Activated CD8-positive, alpha-beta memory T cell treated with anti-CD3 and anti-CD28 coated beads, Interleukin-2, amount 10 ng/mL, durations not matched to agents 7 days and 5 days (primary cell): ENCODE data around the gene KCNIP4. TPM values are rescaled to one million over a fixed set of nuclear protein-coding genes. Genes with fewer than 3 reads are reported as not detected.

Experiments
- ATAC-seq: fragments of 150-1000 bp; cut with Tn5 transposase; one replicate; pipeline ENCODE4 v1.10.0; 2021; ENCODE audit warnings: moderate library complexity
- CTCF ChIA-PET: fragments of 350-600 bp; sonication (Branson Sonifier 250); formaldehyde crosslinking; loops from one replicate; lab custom pipeline; 2021; ENCODE audit warnings: antibody characterized with exemption; lab: Charles Lee
- DNase-seq: peaks from one replicate; pipeline ENCODE4 v3.0.0-alpha.2; 2020
- H3K27ac Mint-ChIP-seq: one replicate; pipeline ENCODE4 v1.8.0; 2021; ENCODE audit warnings: mild to moderate bottlenecking, mixed read lengths
- H3K27me3 Mint-ChIP-seq: one replicate; pipeline ENCODE4 v1.8.0; 2021; ENCODE audit warnings: mixed read lengths
- H3K36me3 Mint-ChIP-seq: one replicate; pipeline ENCODE4 v1.8.0; 2021; ENCODE audit warnings: mild to moderate bottlenecking, mixed read lengths
- H3K4me1 Mint-ChIP-seq: one replicate; pipeline ENCODE4 v1.8.0; 2021; ENCODE audit warnings: mixed read lengths
- H3K4me3 Mint-ChIP-seq: one replicate; pipeline ENCODE4 v1.8.0; 2021; ENCODE audit warnings: mild to moderate bottlenecking, moderate library complexity, mixed read lengths
- H3K9me3 Mint-ChIP-seq: one replicate; pipeline ENCODE4 v1.8.0; 2022; ENCODE audit warnings: low read depth, mixed read lengths
- total RNA-seq, 2 experiments: library from RNA; stranded (reverse); gene quantifications; one replicate each; pipeline ENCODE4 v1.2.3, GENCODE V29; 2021

The KCNIP4 gene
- total RNA-seq, 2 experiments from 2014 or later = not detected

GRCh38 chr4:21034728-21035127 is 913.8 kb downstream of the KCNIP4 start:
- no peaks in the 10 kb centered on the region for H3K36me3 Mint-ChIP-seq
- no peaks in the 10 kb centered on the region for H3K27me3 Mint-ChIP-seq
- no peak overlapping the region for H3K27ac Mint-ChIP-seq
- CTCF ChIA-PET = no interaction called here
- no peaks in the 10 kb centered on the region for H3K4me1 Mint-ChIP-seq
- H3K4me3 Mint-ChIP-seq = no peak overlapping the region
- H3K9me3 Mint-ChIP-seq = no peaks in the 10 kb centered on the region
- no peak for ATAC-seq
- no peak for DNase-seq

- Mint-ChIP-seq H3K9me3 (no peaks in the 10 kb centered on the region), H3K27me3 (no peaks in the 10 kb centered on the region), H3K4me3 (no peak overlapping the region), H3K27ac (no peak overlapping the region), H3K36me3 (no peaks in the 10 kb centered on the region), H3K4me1 (no peaks in the 10 kb centered on the region)
- ATAC-seq = no peak
- CTCF ChIA-PET = no interaction called here
- no peak for DNase-seq
Observed at GRCh38 chr4:21032089-21032645, 916.4 kb downstream of the KCNIP4 start.

GRCh38 chr4:21018817-21019216 is 929.8 kb downstream of the KCNIP4 start:
- no peak for DNase-seq
- Mint-ChIP-seq H3K27ac (no peak overlapping the region), H3K36me3 (no peaks in the 10 kb centered on the region), H3K27me3 (no peaks in the 10 kb centered on the region), H3K4me1 (no peaks in the 10 kb centered on the region), H3K9me3 (peaks cover 3% of the 10 kb centered on the region), H3K4me3 (no peak overlapping the region)
- CTCF ChIA-PET = no interaction called here
- no peak for ATAC-seq

GRCh38 chr4:21013501-21013900 is 935.1 kb downstream of the KCNIP4 start:
- Mint-ChIP-seq H3K27me3 (no peaks in the 10 kb centered on the region), H3K27ac (no peak overlapping the region), H3K4me3 (no peak overlapping the region), H3K4me1 (no peaks in the 10 kb centered on the region), H3K36me3 (no peaks in the 10 kb centered on the region), H3K9me3 (peaks cover 3% of the 10 kb centered on the region)
- DNase-seq = no peak
- CTCF ChIA-PET = no interaction called here
- no peak for ATAC-seq

GRCh38 chr4:21012851-21013331 is 935.7 kb downstream of the KCNIP4 start:
- no peaks in the 10 kb centered on the region for H3K4me1 Mint-ChIP-seq
- no peaks in the 10 kb centered on the region for H3K27me3 Mint-ChIP-seq
- ATAC-seq = no peak
- H3K9me3 Mint-ChIP-seq = peaks cover 3% of the 10 kb centered on the region
- H3K27ac Mint-ChIP-seq = no peak overlapping the region
- H3K36me3 Mint-ChIP-seq = no peaks in the 10 kb centered on the region
- H3K4me3 Mint-ChIP-seq = no peak overlapping the region
- DNase-seq = no peak
- CTCF ChIA-PET = no interaction called here

GRCh38 chr4:21011106-21011505 is 937.5 kb downstream of the KCNIP4 start:
- CTCF ChIA-PET = no interaction called here
- no peak for ATAC-seq
- Mint-ChIP-seq H3K27ac (no peak overlapping the region), H3K27me3 (no peaks in the 10 kb centered on the region), H3K4me1 (no peaks in the 10 kb centered on the region), H3K36me3 (no peaks in the 10 kb centered on the region), H3K9me3 (no peaks in the 10 kb centered on the region), H3K4me3 (no peak overlapping the region)
- DNase-seq = no peak

GRCh38 chr4:21009956-21010355 is 938.6 kb downstream of the KCNIP4 start:
- Mint-ChIP-seq H3K27me3 (no peaks in the 10 kb centered on the region), H3K4me3 (no peak overlapping the region), H3K9me3 (no peaks in the 10 kb centered on the region), H3K36me3 (no peaks in the 10 kb centered on the region), H3K27ac (no peak overlapping the region), H3K4me1 (no peaks in the 10 kb centered on the region)
- no peak for DNase-seq
- CTCF ChIA-PET = no interaction called here
- ATAC-seq = no peak

- Mint-ChIP-seq H3K27ac (no peak overlapping the region), H3K27me3 (no peaks in the 10 kb centered on the region), H3K4me1 (peaks cover 6% of the 10 kb centered on the region), H3K4me3 (no peak overlapping the region), H3K36me3 (peaks cover 1% of the 10 kb centered on the region), H3K9me3 (no peaks in the 10 kb centered on the region)
- ATAC-seq (no peak), DNase-seq (no peak)
- CTCF ChIA-PET = no interaction called here
Observed at GRCh38 chr4:21005647-21006046, 942.9 kb downstream of the KCNIP4 start.

GRCh38 chr4:21002976-21003375 is 945.6 kb downstream of the KCNIP4 start:
- CTCF ChIA-PET = no interaction called here
- no peak overlapping the region for H3K4me3 Mint-ChIP-seq
- no peak overlapping the region for H3K27ac Mint-ChIP-seq

GRCh38 chr4:21002286-21002685 is 946.3 kb downstream of the KCNIP4 start:
- Mint-ChIP-seq H3K4me1 (peaks cover 6% of the 10 kb centered on the region), H3K36me3 (peaks cover 2% of the 10 kb centered on the region), H3K27me3 (no peaks in the 10 kb centered on the region), H3K9me3 (peaks cover 3% of the 10 kb centered on the region), H3K4me3 (no peak overlapping the region), H3K27ac (no peak overlapping the region)
- CTCF ChIA-PET = no interaction called here
- no peak for DNase-seq
- no peak for ATAC-seq

More at GRCh38 chr4:21002976-21003375, 945.6 kb downstream of the KCNIP4 start:
- H3K4me1 Mint-ChIP-seq = peaks cover 6% of the 10 kb centered on the region
- H3K9me3 Mint-ChIP-seq = peaks cover 3% of the 10 kb centered on the region
- no peaks in the 10 kb centered on the region for H3K27me3 Mint-ChIP-seq
- no peak for ATAC-seq
- H3K36me3 Mint-ChIP-seq = peaks cover 2% of the 10 kb centered on the region
- no peak for DNase-seq

GRCh38 chr4:21001490-21001889 is 947.1 kb downstream of the KCNIP4 start:
- Mint-ChIP-seq H3K4me3 (no peak overlapping the region), H3K4me1 (peaks cover 6% of the 10 kb centered on the region), H3K9me3 (peaks cover 3% of the 10 kb centered on the region), H3K36me3 (peaks cover 2% of the 10 kb centered on the region), H3K27me3 (no peaks in the 10 kb centered on the region), H3K27ac (no peak overlapping the region)
- ATAC-seq (no peak), DNase-seq (no peak)
- CTCF ChIA-PET = no interaction called here

- no peak overlapping the region for H3K27ac Mint-ChIP-seq
- no peaks in the 10 kb centered on the region for H3K27me3 Mint-ChIP-seq
- DNase-seq = no peak
- peaks cover 2% of the 10 kb centered on the region for H3K36me3 Mint-ChIP-seq
- no peak for ATAC-seq
- peaks cover 3% of the 10 kb centered on the region for H3K9me3 Mint-ChIP-seq
- CTCF ChIA-PET = no interaction called here
- H3K4me3 Mint-ChIP-seq = no peak overlapping the region
- H3K4me1 Mint-ChIP-seq = peaks cover 2% of the 10 kb centered on the region
Observed at GRCh38 chr4:20997886-20998285, 950.7 kb downstream of the KCNIP4 start.

- H3K27me3 Mint-ChIP-seq = no peaks in the 10 kb centered on the region
- no peak overlapping the region for H3K27ac Mint-ChIP-seq
- DNase-seq (no peak), ATAC-seq (no peak)
- H3K4me1 Mint-ChIP-seq = no peaks in the 10 kb centered on the region
- H3K9me3 Mint-ChIP-seq = peaks cover 5% of the 10 kb centered on the region
- no peak overlapping the region for H3K4me3 Mint-ChIP-seq
- CTCF ChIA-PET = no interaction called here
- H3K36me3 Mint-ChIP-seq = peaks cover 2% of the 10 kb centered on the region
Observed at GRCh38 chr4:20995610-20996009, 953.0 kb downstream of the KCNIP4 start.

- Mint-ChIP-seq H3K36me3 (peaks cover 2% of the 10 kb centered on the region), H3K9me3 (peaks cover 5% of the 10 kb centered on the region), H3K4me3 (no peak overlapping the region), H3K27me3 (no peaks in the 10 kb centered on the region), H3K27ac (no peak overlapping the region), H3K4me1 (no peaks in the 10 kb centered on the region)
- CTCF ChIA-PET = no interaction called here
- ATAC-seq = no peak
- no peak for DNase-seq
Observed at GRCh38 chr4:20995015-20995414, 953.6 kb downstream of the KCNIP4 start.

- ATAC-seq = no peak
- no peaks in the 10 kb centered on the region for H3K4me1 Mint-ChIP-seq
- peaks cover 2% of the 10 kb centered on the region for H3K9me3 Mint-ChIP-seq
- no peaks in the 10 kb centered on the region for H3K27me3 Mint-ChIP-seq
- CTCF ChIA-PET = no interaction called here
- H3K27ac Mint-ChIP-seq = no peak overlapping the region
- peaks cover 2% of the 10 kb centered on the region for H3K36me3 Mint-ChIP-seq
- no peak for DNase-seq
- no peak overlapping the region for H3K4me3 Mint-ChIP-seq
Observed at GRCh38 chr4:20992002-20992401, 956.6 kb downstream of the KCNIP4 start.
